ENCODE measurements around the gene ADAM23. TPM values are rescaled to one million over a fixed set of nuclear protein-coding genes. Genes with fewer than 3 reads are reported as not detected.

The ADAM23 gene
- total RNA-seq = 0.13 and 0.76 TPM in 2 replicates

GRCh38 chr2:206442833-206443734 is at the start of gene ADAM23:
Gene ADAM23, plus strand, starts transcription at chr2:206443532. Its CDS starts 335 bp downstream, at chr2:206443867.

GRCh38 chr2:206642075-206643025 is 199.0 kb downstream of the ADAM23 start, which contains the start of gene FAM237A:
Gene FAM237A, plus strand, starts transcription at chr2:206642487. Its CDS starts 1,750 bp downstream, at chr2:206644237.

Other genes with a start within 250 kb of the ADAM23 start
- 15.3 and 20.9 TPM in 2 replicates for gene ZDBF2, start 168.9 kb upstream of the ADAM23 start, total RNA-seq
- gene FAM237A, start 199.0 kb downstream of the ADAM23 start, total RNA-seq = not detected in 2 replicates

Measured in articular chondrocyte of knee joint (primary cell).